Measurements from ENCODE around the gene TMEM74B.
"Not testable (repeated sequence)": the region's sequence is repeated elsewhere in the genome, so short reads cannot be mapped to it uniquely, and the experiment has no call there.

TMEM74B gene

DNA sequence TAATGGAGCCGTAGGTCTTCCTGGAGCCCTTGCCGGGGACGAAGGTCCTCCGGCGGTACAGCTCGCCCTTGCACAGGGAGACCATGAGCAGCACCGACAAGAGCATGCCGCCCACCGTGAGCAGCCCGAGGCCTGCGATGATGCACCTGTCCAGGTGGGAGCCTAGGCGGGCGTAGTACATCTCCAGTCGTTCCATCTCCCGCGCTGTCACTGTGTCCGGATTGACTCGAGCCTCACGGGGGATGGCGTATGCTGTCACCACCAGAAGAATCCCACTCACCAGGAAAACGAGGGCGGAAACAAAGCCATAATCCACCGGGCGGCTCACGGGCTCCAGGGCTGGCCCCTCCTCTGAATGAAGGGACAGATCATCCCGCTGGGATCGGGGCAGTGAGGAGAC, 3.8 kb downstream of the TMEM74B start:
- no peak for DNase-seq (ENCODE audit: low read depth in 2 of 2)

- no peak for DNase-seq (ENCODE audit: low read depth in 2 of 2)
Measured at GRCh38 chr20:1178623-1179022, 6.2 kb downstream of the TMEM74B start.

DNA sequence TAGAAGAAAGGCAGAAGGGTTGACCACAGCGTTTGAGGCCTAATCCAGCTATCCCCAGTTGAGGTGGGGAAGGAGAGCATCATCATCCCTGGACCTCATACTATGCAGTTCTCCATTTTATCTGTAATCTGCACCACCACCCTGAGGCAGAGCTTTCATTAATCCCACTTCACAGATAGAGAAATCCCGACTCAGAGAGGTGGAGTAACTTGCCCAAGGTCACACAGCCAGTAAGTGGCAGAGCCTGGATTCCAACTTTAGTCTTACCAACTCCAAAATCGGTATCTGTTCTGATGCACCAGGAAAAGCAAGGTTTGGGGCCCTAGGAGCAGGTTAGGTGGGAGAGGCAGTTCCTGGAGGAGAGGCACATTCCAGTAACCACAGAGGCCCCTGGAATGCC, 6.7 kb downstream of the TMEM74B start:
- DNase-seq (ENCODE audit: low read depth in 2 of 2), result no peak

DNA sequence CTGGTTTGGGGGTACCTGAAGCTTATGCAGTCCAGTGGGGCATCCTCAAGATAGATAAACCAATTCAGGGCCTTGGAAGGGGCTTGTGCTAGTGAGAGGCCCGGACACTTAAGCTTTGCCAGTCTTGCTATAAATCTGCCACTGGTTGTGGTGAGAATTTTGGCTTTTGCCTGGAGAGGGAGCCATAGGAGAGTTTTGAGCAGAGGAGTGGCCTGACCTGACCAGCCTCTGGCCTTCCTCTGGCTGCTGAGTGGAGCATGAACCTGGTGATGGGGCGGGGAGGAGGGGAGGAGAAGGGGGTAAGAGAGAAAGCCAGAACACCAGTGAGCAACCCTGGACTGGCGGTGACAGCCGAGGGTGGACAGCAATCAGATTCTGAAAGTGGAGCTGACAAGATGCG, 7.1 kb downstream of the TMEM74B start:
- no peak for DNase-seq (ENCODE audit: low read depth in 2 of 2)

DNA sequence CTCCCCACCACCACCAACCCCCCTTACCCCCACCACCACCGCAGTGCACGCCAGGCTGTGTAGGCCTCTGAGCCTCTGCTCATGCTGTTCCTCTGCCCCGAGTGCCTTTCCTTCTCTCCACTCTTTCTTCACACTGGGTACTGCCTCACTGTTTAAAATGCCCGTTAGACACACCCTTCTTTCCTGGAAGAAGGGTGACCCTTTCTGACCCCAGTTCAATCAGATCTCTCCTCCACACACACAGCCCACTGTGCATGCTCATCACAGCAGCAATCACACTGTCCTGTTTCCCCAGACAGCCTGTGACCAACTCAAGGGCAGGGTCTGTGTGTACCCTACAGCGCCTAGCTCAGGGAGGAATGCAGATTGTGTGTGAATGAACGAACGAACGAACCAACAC, 10.0 kb downstream of the TMEM74B start:
- DNase-seq (ENCODE audit: low read depth in 2 of 2), result no peak

DNA sequence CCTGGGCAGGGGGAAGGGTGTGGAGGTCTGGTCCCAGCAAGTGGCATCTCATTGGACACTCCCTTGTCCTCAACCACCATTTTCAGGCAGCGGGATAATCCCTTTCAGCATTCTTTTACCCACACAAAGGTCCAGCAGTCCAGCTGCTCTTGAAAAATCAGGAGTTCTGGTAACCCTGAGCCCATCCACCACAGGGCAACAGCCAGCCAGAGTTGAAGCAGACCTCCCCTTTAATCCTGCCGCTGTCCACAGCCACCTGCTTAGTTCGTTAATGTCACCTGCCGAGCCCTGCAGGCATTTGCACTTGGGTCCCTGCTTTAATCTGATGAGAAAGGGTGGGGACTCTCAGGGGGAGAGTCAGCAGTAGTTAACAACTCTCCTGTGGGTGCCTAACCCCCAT, 11.1 kb downstream of the TMEM74B start:
- no peak for DNase-seq (ENCODE audit: low read depth in 2 of 2)

DNA sequence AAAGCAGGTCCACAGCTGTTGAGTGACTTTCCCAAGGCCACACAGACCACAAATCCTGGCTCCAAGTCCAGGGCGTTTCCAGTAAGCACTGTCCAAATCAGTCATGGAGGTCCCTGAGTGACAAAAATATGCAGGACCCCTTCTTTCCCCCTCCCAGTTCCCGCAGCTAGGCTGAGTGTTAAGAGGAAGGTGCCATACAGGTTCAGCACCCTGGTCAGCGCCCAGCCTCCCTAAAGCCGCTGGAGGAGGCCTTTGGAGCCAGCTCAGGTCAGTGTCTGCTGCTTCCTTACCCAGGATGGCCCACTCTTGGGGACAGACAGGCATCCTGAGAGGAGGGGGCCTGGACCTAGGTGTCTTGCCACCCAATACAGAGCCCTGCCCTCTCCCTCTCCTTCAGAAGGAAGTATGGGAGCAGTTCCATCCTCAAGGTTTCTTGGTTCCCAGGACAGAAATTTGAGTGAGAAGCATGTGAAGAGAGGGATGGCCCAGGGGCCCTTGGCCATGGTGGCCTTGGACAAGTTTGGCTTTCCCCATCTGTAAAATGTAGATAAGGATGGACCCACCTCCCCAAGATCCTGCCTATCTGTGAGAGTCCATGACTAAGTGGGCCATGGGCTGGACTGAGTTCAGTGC, 13.2 kb downstream of the TMEM74B start:
- DNase-seq (ENCODE audit: low read depth in 2 of 2), result no peak

DNA sequence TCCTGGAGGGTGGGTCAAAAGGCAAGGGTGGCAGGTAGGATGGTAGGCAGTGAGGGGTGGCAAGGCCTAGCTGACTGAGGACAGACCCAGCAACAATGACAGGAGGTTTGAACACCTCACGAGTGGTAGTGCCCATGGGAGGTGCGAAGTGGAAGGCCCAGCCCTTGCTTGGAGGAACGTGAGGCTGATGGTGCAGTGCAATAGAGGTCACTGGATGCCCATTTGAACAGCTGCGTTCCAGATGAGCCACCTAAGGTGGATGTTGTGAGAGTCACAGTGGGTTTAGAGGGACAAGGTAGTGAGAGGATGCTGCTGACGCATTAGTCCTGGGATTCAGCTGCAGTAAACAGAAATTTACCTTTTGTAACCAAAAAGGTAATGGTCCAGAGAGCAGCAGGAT, 15.6 kb downstream of the TMEM74B start:
- DNase-seq (ENCODE audit: low read depth in 2 of 2), result no peak

GRCh38 chr20:1166948-1167720, 17.6 kb downstream of the TMEM74B start:
- DNase-seq (ENCODE audit: low read depth in 2 of 2), result no peak

DNA sequence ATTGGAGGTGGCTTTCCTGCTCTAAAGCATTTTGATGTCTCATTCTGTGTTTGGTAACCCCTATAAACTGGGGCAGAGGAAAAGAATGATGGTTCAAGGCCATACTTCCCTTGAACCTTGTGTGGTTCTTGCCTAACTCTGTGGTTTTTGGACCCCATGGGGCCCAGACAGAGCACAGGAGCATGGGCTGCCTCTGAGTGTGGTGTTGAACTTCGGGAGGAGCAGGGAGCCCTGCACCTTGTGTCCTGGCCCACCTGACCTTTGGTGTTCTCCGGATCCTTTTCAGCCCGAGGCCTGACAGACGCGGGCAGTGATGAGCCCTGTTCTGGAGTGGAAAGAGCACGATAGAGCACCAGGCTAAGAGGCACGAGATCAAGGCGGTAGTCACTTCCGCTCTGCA, 18.8 kb downstream of the TMEM74B start:
- no peak for DNase-seq (ENCODE audit: low read depth in 2 of 2)

DNA sequence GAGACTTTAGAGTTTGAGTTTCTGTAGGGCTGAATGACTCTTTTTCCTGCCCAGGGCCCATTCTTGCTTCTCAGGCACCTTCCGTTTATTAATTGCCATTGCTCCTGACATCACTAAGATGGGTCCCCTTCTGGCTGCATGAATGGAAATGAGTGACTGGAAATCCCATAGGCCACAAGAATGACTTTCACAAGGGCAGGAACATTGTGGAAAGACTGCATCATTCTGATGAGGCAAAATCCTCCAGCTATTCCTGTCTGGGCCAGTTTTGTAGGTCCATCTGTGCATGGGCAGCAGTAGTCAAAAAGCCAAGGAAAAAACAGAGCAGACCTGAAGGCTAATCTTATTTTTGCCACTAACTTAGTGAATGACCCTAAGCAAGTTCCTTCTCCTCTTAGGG, 19.3 kb downstream of the TMEM74B start:
- DNase-seq (ENCODE audit: low read depth in 2 of 2), result no peak

- DNase-seq (ENCODE audit: low read depth in 2 of 2), result no peak
Measured at GRCh38 chr20:1164871-1165270, 19.9 kb downstream of the TMEM74B start.

- no peak for DNase-seq (ENCODE audit: low read depth in 2 of 2)
Measured at GRCh38 chr20:1163653-1164052, 21.1 kb downstream of the TMEM74B start.

- no peak for DNase-seq (ENCODE audit: low read depth in 2 of 2)
Measured at GRCh38 chr20:1163105-1163504, 21.7 kb downstream of the TMEM74B start.

GRCh38 chr20:1160991-1161390, 23.8 kb downstream of the TMEM74B start:
- DNase-seq (ENCODE audit: low read depth in 2 of 2), result no peak

GRCh38 chr20:1160496-1160895, 24.3 kb downstream of the TMEM74B start:
- no peak for DNase-seq (ENCODE audit: low read depth in 2 of 2)

DNA sequence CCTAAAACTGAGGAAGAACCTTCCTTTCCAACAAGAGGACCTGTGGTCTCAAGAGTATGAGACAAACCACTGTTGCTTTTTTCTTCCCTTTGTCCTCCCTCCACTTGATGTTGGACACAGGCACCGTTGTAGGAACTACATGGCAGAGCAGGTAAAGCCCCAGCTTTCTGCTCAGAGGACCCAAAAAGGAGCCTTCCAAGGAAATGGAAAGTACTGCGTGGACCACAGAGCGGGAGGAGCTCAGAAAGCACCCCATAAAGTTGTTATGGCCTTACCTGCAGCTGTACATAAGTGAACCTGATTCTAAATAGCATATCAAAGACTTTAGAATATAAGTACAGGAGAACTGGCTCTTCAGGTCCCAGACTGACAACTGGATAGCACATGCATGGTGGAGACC, 29.4 kb downstream of the TMEM74B start:
- DNase-seq (ENCODE audit: low read depth in 2 of 2), result no peak

GRCh38 chr20:1154691-1155090, 30.1 kb downstream of the TMEM74B start:
- no peak for DNase-seq (ENCODE audit: low read depth in 2 of 2)

DNA sequence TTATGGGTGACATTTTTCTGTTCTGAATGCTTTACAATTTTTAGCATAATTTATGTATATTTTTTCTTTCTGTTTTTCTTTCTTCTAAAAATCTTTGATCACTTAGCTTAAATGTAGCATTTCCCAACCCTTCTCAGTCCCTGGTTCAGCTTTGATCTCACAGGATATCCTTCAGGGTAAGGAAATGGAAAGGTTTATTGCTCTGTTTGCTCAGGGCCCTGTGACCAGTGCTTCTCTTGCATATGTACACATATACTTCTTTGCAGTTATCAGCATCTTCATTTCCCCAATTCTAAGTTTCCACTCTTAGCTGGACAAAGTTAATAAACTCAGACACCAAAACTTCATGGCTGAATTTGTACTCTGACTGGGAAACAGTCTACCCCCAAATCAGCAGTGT, 30.6 kb downstream of the TMEM74B start:
- no peak for DNase-seq (ENCODE audit: low read depth in 2 of 2)

- no peak for DNase-seq (ENCODE audit: low read depth in 2 of 2)
Measured at GRCh38 chr20:1150968-1151367, 33.8 kb downstream of the TMEM74B start.

DNA sequence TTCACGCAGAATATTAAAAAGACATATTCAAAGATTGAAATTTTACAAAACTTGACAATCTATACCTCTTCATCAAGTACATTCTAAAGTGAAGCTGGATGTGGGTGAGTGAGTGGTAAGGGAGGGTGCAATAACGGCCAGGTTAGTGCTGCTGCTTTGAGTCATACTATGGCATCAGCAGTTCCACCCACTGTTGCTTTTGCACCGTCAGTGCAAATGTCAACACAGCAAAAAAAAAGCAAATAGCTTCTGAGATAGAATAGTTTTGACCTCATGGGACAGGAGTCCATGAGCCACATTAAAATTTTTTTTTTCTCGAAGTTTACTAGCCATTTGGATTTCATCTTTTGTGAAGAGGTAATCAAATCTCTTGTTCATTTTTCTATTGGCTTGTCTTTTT, 34.6 kb downstream of the TMEM74B start:
- DNase-seq (ENCODE audit: low read depth in 2 of 2), result no peak

GRCh38 chr20:1149812-1150211, 35.0 kb downstream of the TMEM74B start:
- DNase-seq (ENCODE audit: low read depth in 2 of 2), result not testable (repeated sequence)

GRCh38 chr20:1146957-1147356, 37.8 kb downstream of the TMEM74B start:
- no peak for DNase-seq (ENCODE audit: low read depth in 2 of 2)

Measured in stimulated activated CD8-positive, alpha-beta memory T cell treated with anti-CD3 and anti-CD28 coated beads, Interleukin-7, amount 100 ng/mL, for 1 hour (primary cell).